Hematopoietic multipotent progenitor cell treated with erythropoietin and hydrocortisone succinate and interleukin-3 and kit ligand, for 8 days (in vitro differentiated cells): ENCODE data around the gene XPOT.

ENCODE experiments used
- DNase-seq: peaks from one replicate; pipeline ENCODE4 v3.0.0-alpha.2; 2015

Gene XPOT

DNA sequence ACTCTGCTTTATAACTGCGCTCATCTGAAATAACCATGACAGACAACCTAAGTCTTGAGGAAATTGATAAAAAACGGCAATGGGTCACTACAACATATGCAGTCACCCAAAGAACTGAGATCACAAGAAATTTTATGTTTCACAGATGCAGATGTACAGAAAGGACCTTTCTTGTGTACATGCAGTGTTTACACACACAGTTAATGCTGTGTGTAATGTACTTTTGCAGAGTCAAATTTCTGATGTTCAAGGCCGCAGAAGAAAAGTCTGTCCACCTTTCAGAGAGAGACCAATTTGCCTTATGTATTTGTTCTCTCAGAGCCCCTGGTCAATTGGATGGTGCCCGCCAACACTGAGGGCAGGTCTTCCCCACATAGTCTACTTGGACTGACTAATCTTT, 24.8 kb downstream of the XPOT start:
- no peak for DNase-seq

DNA sequence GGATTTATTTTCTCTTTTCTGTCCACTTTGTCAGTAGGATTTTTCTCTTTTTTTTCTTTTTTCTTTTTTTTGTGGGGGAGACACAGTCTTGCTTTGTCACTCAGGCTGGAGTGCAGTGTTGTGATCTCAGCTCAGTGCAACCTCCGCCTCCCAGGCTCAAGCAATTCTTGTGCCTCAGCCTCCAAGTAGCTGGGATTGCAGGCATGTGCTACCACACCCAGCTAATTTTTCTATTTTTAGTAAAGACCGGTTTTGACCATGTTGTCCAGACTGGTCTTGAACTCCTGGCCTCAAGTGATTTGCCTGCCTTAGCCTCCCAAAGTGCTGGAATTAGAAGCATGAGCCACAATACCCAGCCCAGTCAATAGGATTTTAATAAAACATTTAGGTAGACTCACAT, 26.7 kb downstream of the XPOT start:
- DNase-seq, result no peak

DNA sequence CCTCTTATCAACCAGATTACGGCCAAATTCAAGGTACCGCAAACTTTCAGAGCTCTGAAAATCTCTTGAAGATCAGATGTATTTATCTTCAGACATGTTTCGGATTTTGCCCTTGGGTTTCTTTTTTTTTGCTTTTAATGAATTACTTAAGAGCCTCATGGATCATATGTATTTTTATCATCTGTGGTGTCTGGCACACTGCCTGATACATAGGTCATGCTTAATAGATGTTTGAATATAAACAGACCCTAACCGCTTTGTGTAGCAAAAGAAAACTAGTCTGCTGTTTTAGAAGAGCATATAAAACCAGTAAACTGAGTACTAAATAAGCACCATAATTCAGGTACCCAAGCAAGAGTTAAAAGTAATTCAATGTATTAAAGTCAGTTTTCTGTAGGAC, 27.6 kb downstream of the XPOT start:
- DNase-seq, result no peak

DNA sequence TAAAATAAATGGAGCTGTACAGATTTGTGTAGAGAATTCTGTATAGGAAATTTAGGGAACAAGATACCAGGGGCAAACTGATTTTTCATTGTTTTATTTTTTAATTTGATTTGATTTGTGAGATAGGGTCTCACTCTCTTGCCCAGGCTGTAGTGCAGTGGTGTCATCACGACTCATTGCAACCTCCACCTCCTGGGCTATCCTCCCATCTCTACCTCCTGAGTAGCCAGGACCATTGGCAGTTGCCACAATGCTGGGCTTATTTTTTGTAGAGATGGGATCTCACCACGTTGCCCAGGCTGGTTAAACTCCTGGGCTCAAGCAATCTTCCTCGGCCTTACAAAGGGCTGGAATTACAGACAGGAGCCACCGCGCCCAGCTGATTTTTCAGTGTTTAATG, 29.7 kb downstream of the XPOT start:
- no peak for DNase-seq

DNA sequence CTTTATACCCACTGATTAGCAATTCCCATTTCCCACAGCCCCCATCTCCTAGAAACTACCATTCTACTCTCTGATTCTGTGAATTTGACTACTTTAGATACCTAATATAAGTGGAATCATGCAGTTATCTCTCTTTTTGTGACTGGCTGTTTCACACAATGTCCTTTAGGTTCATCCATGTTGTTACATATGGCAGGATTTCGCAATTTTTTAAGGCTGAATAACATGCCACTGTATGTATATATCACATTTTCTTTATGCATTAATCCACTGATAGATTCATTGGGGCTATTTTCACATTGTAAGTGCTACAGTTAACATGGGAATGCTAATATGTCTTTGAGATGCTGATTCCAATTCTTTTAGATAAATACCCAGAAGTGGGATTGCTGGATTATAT, 35.9 kb downstream of the XPOT start:
- DNase-seq, result no peak

DNA sequence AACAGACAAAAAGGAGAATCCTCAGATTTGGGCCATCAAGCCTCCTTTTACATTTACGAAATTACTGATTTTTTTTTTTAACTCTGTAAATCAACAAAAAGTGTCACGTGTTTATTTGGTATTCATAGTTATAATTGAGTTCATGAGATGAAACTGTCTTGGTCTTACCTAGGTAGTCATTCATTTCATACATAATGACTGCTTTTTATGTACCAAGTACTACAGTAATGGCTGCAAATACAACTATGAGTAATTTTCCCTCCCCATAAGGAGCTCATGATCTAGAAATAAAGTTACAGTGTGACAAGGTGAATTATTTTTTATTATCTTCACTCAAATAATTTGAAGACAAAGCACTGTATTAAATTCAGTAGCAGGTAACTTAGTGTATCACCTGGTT, 41.3 kb downstream of the XPOT start:
- DNase-seq, result no peak

DNA sequence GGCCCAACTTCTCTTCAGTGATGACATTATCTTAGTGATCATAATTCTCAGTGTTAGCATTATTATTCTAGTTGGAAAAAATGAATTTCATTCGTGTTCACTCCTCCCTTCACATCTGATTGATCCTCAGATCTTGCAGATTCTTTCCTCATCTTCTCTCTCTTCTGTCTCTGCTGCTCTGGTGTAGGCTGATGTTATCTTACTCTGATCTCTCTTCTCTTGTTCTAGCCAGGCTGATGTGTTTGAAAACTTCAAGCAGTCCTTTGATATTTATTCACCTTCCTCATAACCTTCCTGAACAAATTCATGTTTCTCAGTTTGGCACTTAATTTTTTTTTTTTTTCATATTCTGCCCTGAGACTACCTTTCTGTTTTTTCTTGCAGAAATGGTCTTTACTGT, 42.1 kb downstream of the XPOT start:
- DNase-seq, result no peak

DNA sequence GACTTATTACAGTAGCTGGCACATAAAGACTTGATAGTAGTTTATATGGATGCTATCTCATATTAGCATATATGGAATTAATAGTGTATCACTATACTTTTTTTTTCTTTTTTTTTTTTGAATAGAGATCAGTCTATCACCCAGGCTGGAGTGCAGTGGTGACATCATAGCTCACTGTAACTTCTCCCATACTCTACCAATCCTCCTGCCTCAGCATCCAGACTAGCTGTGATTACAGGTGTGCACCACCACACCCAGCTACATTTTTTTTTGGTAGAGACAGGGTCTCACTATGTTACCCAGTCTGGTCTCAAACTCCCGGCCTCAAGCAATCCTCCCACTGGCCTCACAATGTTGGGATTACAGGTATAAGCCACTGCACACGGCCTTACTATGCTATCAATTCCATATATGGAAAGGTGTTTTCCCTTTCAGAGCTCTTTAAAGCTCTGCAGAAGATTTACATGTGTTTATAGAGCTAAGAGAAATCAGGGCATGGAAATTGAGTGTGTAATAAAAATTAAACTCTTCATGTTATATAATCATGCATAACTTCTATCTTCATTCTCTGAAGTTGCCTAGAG, 46.0 kb downstream of the XPOT start:
- no peak for DNase-seq

DNA sequence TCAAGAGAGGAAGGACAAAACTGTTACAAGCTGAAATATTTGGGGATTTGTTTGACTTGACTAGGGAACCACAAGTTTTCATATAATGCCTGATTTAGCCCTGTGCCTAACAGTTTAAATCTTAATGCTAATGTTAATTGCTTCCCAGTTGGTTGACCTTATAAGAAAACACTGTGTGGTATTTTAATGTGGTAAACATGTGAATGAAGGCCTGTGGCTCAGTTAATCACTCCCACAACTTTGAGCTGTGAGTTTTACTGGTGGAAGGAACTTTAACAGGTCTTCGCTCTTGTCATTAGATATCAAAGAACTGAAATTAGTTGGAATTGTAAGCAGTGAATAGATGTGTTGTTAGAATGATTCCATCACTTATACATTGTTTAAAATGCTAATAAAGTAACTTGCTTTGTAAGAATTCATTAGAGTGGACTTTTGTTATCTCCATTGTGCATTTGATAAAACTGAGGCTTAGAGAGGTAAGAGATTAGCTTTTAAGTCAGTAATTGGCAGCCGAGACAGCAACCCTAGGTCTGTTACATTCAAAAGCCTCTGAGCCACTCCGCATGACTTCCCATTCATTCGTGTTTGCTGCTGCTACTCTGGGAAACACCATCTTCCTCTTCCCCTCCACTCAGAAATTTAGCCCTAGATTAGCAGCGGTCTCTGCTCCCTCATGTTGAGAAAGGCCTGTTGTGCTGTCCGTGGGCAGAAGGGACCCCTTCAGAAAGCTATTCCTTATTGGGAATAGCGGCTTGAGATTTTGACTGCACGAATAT, 46.7 kb downstream of the XPOT start:
- DNase-seq, result peak; percentile 44

DNA sequence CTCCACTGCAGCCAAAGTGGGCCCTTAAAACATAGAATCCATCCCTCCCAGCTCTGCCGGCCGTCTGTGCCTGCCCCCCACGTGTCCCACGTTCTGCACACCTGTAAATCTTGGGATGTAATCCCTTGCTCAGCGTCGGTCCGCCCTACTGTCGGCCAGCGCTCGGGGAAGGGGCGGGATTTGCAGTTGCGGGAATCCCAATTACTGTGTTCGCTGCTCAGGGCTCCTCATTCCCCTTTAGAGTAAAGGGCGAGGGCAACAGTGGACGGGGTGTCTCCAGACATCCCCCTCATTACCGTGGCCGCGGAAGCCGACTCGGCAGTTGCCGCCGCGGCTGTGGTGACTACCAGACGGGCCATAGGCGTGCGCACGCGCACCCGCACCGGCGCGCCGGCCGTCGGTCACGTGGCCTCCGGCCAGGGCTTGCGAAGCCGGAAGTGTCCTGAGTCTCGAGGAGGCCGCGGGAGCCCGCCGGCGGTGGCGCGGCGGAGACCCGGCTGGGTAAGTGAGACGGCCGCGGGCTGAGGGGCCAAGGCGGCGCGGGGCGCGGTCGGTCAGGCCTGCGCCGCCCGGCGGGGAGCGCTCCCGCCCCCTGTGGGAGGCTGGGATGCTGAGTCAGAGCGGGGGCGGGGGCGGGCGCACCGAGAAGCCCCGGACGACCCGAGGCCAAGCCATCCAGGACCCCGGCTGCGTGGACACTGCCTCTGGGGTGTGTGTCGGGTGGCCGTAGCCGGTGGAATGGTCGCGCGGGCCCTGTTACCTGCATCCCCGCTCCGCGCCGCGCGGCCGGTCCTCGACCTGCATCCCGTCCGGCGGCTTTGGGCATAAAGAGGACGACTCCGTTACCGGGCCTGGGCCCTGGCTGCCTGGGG, 47.7 kb downstream of the XPOT start, which contains the start of gene TBK1:
TBK1 (plus strand) TSS at position 434 of the 872 bp plus-strand sequence. CDS start 3,751 bp downstream, outside the sequence.
- DNase-seq, result peak; percentile 80

DNA sequence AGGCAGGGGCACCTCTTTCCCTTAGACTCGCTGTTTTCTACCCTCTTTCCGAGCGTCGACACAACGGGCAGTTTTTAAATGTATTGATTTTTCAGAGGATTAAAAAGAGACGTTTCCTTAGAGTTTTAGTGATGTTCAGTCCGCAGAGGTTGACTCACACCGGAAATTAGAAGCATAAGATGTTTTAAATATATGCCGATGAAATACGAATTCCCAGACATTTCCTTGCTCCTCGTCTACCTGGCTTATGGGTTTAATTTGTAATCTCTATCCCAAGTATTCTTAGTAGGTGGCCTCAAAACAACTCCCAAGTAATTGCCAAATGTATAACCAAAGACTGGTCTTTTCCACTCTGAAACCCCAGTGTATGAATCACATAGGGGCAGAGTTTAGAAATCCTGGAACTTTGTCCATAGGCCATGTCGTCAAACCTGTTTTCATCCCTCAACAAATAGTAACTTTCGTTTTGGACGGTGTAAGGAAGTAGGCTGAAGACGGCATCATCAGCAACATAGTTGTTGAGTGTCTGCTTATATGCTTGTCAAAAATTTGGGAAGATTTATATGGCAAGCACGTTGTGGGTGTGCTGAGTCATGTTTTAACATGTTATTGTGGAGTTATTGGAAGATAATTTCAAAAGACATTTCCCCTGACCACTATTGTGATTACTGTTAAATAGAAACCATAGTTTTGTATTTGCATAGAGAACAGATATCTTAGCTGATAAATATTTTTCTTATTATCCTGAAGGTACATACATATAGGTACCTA, 48.6 kb downstream of the XPOT start:
- DNase-seq, result peak; percentile 56

DNA sequence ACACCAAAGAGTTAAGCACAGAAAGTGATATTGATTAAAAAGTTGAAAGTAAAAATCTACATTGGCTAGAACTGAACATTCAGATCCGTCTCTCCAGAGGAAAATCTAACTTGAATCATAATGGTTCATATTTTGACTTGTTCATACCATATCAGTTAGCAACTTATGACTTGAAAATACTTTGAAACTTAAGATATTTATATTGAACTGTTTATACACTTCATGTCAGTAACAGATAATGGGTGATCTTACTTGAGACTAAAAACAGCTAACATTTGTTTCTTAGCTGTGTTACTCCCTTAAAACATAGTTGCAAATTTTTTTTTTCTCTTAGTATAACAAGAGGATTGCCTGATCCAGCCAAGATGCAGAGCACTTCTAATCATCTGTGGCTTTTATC, 51.3 kb downstream of the XPOT start:
- DNase-seq, result peak; percentile 30

DNA sequence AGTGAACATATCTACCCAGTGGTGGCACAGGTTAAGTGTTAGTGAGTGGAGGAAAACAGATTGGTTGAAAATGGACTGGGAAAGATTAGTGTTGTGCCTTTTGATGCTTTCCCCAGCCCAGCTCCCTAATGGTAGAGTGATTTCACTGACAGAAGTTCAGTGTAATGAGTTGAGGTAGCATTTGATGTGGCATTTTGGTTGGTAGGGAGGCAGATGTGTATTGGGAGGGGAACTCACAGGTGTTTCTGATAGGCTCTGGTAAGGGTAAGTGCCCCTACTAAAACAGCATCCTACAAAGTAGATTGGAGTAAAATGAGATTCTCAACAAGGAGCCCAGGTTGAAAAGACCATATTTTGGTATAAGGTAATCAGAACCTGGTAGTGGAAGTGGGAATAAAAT, 51.9 kb downstream of the XPOT start:
- DNase-seq, result no peak

DNA sequence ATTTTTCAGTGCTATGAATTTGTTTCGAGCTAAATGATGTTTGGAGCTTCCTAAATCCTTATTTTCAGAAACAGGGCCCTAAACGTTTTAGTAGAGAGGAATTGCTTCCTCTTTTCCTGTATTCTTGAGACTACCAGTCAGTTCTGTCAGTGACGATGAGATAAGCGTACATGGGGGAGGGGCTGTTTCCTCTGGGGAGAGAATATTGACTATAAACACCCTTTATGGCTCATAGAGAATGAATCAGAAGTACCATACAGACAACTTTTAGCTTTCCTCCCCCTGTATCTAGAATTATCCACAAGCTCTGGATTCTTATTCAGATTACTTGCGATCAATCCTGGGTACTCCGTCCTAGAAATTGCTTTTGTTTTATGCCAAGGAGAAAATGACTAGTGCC, 52.8 kb downstream of the XPOT start:
- peak; percentile 81 for DNase-seq

DNA sequence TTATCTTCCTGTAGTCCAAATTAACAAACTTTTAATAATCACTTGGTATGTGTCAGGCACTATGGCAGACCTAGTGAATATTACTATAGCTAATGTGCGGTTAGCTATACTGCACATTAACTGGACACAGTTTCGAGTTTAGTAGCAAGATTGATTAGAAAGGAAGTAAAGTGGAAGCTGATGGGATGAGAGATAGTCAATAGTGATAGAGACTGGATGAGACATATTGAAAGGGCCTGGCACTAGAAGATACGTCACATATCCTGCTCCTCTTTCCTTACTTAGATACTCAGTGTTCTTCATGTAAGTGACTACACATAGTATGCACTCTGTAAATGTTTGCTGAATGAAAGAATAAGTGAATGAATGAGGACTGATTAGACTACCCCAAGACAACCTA, 53.3 kb downstream of the XPOT start:
- DNase-seq, result no peak

DNA sequence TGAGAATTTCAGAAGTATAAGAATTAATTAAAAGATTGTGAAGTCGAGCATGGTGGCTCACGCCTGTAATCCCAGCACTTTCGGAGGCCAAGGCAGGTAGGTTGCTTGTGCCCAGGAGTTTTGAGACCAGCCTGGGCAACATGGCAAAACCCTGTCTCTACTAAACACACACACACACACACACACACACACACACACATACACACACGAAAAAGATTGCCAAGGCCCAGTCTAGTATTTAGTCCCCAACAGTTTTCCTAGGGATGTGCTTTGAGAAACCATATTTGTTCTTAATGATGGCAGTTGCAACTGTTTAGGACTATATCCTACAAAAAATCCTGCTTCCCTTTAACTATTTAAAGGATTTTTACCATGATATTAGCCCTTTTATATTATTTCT, 53.7 kb downstream of the XPOT start:
- DNase-seq, result no peak

DNA sequence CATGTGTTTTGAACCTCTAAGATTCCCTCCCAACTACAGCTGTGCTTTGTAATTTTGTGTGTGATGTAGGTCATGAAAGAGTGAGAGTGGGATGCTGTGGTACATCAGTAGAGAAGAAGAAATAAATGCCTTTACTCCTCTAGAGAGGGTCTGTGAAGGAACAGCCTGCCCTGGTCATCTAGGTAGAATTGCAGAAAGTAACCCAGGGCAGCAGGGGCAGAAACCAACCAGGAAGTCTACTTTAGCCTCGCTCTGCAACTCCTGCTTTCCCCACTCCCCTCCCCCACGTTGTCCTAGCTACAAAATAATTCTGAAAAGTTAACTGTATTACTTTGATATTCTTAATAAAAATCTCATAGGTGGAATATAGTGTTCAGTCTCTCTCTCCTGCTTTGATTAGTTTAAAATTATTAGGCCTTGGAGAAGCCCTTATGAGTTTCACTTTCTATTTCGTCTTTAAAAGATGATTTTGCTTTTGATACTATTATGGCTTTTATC, 55.3 kb downstream of the XPOT start:
- no peak for DNase-seq

DNA sequence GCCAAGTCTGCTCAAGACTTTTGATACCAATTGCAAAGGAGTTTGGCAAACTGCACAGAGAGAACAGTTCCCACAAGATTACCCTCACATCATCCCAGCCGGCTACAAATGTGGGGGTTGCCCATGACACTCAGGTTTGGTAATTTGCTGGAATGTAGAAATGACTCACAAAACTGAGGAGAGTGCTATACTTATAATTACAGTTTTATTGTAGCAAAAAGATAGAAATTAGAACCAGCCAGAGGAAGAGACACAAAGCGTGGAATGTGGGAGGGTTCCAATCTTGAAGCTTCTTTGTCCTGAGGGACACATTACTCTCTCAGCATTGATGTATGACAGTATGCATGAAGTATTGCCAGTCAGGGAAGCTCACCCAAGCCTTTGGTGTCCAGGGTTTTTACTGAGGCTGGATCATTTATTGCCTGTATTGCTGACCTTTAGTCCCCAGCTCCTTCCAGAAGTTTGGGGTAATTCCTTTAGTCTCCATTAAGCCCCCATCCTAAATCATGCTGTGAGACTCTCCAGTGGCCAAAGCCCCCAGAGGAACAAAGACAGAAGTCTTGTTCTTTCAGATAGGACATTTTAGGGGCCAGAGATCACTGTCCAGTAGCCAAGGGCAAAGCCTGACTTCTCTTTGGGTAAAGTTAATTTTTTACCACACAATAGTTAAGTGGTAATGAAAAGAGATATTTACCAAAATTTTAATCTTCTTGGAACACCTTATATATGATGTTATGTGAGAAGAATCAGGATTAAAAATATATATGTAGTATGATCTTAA, 57.6 kb downstream of the XPOT start:
- DNase-seq, result no peak

DNA sequence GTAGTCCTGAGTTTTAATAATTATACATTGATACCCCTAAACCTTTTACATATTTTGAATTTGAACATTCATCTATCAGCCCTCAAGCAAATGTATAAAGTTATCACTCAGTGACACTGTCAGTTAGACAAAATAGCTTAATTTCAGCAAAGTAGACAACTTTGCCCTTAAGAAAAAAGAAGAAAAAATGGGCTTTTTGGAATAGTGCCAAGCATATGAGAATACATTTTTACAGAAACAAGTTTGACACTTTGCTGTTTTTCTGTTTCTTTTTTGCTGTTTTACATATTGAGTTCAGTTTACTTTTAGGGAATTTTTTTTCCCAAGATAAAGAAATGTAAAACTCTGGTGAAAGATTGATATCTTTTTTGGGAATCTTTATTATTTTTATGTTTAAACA, 62.0 kb downstream of the XPOT start:
- DNase-seq, result no peak

DNA sequence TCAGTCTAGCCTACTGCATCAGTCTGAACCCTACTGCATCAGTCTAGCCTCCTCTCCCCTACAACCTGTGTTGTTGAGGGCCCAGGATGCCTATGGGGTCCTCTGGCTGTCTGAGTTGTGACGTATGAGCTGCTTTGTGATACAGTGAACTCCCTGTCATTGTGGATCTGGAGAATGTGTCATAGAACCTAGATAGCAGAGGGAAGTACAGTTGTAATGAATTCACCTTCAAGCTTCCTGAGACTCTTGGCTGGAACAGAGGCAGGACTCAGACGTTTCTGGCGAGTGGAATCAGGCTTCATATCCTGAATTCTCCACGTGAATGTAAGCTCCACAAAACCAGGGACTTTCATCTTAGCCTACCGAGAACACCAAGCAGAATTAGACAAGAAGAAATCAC, 64.8 kb downstream of the XPOT start:
- DNase-seq, result no peak

DNA sequence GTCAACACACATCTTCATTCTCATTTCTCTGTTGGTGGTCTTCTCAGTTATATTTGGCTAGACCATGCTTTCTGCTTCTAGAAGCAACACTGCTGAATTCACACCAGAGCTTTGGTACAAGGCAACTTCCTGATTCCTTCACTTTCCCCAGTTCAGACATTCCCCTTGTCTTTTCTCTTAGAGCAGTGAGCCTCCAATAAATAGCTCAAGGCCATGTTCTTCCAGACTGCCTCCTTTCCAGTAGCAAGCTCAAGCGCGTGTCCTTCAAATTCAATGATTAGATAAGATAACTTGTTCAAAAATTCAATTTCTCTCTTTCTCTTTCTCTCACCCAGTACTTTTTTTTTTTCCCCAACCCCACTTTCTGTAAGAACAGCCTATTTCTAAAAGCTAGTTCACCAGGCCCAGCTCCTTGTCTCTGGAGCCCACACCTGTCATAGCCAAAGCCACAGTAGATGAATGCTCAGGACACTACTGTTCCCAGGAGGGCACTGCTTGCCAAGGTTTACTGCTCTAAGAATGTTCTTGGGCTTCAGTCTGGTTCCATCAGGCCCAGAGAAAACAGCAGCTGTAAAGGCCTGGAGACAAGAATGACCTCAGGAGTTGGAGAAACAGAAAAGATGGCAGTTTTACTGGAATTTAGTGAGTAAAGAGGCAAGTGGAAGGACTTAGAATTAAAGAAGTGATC, 65.4 kb downstream of the XPOT start:
- no peak for DNase-seq
